Caco-2 (cell line): ENCODE results near the gene RFX1. TPM values are rescaled to one million over a fixed set of nuclear protein-coding genes. Genes with fewer than 3 reads are reported as not detected.

ENCODE experiments used
- Bru-seq: library from RNA; stranded (reverse); fragments of 400-500 nt; gene quantifications from one replicate; lab custom pipeline; 2021; lab: Mats Ljungman, UMichigan
- BruChase-seq, 2 experiments: library from RNA; stranded (reverse); fragments of 400-500 nt; gene quantifications; one replicate each; lab custom pipeline; 2021; lab: Mats Ljungman, UMichigan
- BruUV-seq: library from RNA; stranded (reverse); fragments of 400-500 nt; replicated peaks from 2 replicates; lab custom pipeline; 2021; lab: Mats Ljungman, UMichigan
- CTCF ChIA-PET: fragments of 300-600 bp; sonication (Branson Sonifier 250); formaldehyde crosslinking; loops from one replicate; lab custom pipeline; 2022; ENCODE audit warnings: antibody characterized with exemption; lab: Charles Lee
- POLR2A ChIA-PET: fragments of 300-600 bp; sonication (Branson Sonifier 250); formaldehyde crosslinking; loops from one replicate; lab custom pipeline; 2022; ENCODE audit warnings: antibody characterized with exemption; lab: Charles Lee
- DNase-seq, 2 experiments: peaks; one replicate each; pipeline versions ENCODE4 v3.0.0 to v3.0.0-alpha.2; 2020 to 2022
- H3K27me3 ChIP-seq: replicated peaks from 2 replicates; pipeline ENCODE4 v1.6.0; 2011; ENCODE audit warnings: low read length; ENCODE audit not compliant: control insufficient read depth, insufficient read depth
- H3K36me3 ChIP-seq: 2 replicates; pipeline ENCODE4 v1.5.1; 2011; ENCODE audit warnings: low read length; ENCODE audit not compliant: control insufficient read depth, insufficient read depth
- H3K4me1 ChIP-seq: fragments of 250-450 bp; sonication (Bioruptor Pico); 2 replicates; pipeline ENCODE4 v1.5.1; 2020; ENCODE audit warnings: mild to moderate bottlenecking
- H3K4me3 ChIP-seq: 2 replicates; pipeline ENCODE4 v1.5.1; 2011; ENCODE audit warnings: low read depth, mild to moderate bottlenecking, control low read depth, low read length
- H3K9me3 ChIP-seq: fragments of 250-450 bp; sonication (Bioruptor Pico); 2 replicates; pipeline ENCODE4 v1.5.1; 2020; ENCODE audit warnings: mild to moderate bottlenecking, moderate library complexity
- H3K27ac Mint-ChIP-seq: one replicate; pipeline ENCODE4 v1.8.0; 2022; ENCODE audit warnings: mixed read lengths; ENCODE audit not compliant: unreplicated experiment
- H3K27me3 Mint-ChIP-seq: one replicate; pipeline ENCODE4 v1.8.0; 2022; ENCODE audit warnings: mixed read lengths; ENCODE audit not compliant: insufficient read depth, unreplicated experiment
- H3K36me3 Mint-ChIP-seq: one replicate; pipeline ENCODE4 v1.8.0; 2022; ENCODE audit warnings: mild to moderate bottlenecking, mixed read lengths; ENCODE audit not compliant: insufficient read depth, unreplicated experiment
- H3K4me1 Mint-ChIP-seq: one replicate; pipeline ENCODE4 v1.8.0; 2022; ENCODE audit warnings: low read depth, mixed read lengths; ENCODE audit not compliant: unreplicated experiment
- H3K4me3 Mint-ChIP-seq: one replicate; pipeline ENCODE4 v1.8.0; 2022; ENCODE audit warnings: mild to moderate bottlenecking, moderate library complexity, mixed read lengths; ENCODE audit not compliant: unreplicated experiment
- H3K9me3 Mint-ChIP-seq: one replicate; pipeline ENCODE4 v1.8.0; 2022; ENCODE audit warnings: mixed read lengths; ENCODE audit not compliant: unreplicated experiment
- intact Hi-C: fragments of 100-400 bp; cut with micrococcal nuclease; formaldehyde crosslinking; loops from one replicate; pipeline ENCODE4 v1.10.0; 2022; ENCODE audit not compliant: unreplicated experiment
- long read RNA-seq: library from polyadenylated mRNA; stranded (forward); transcript quantifications from one replicate; pipeline ENCODE4 v2.0.0, GENCODE V29; 2022
- total RNA-seq: library from RNA; stranded (reverse); gene quantifications from 2 replicates; pipeline ENCODE4 v1.2.3, GENCODE V29; 2022
- TF ChIP-seq, protein P1 (sequence below), 2 experiments: fragments of 200-600 bp in 1 of 2; IDR thresholded peaks; 1 replicate in 1 of 2; 2 replicates in 1 of 2; pipeline versions ENCODE4 v1.5.1 to v1.8.0; 2011 to 2022; ENCODE audit warnings: antibody characterized with exemption in 1 of 2, control low read depth in 1 of 2, inconsistent platforms in 1 of 2, low read depth in 1 of 2, low read length in 1 of 2, mild to moderate bottlenecking in 1 of 2, moderate library complexity in 1 of 2; ENCODE audit not compliant: insufficient read depth in 1 of 2, severe bottlenecking in 1 of 2, unreplicated experiment in 1 of 2

Gene RFX1
- 11.5 and 13.4 TPM in 2 replicates for total RNA-seq
- Bru-seq, nascent RNA, result percentile 48 among the genes with signal in this experiment
- percentile 50 among the genes with signal in this experiment for BruChase-seq, experiment 1, labeled RNA remaining after a 2-hour chase
- percentile 51 among the genes with signal in this experiment for BruChase-seq, experiment 2, labeled RNA remaining after a 6-hour chase
- long read RNA-seq, partial matches to known transcripts, result 0 of 2 reads
- long read RNA-seq, other reads (novel, unspliced or antisense), result 2 of 2 reads

- Histone ChIP-seq H3K4me1 (no peaks in the 10 kb centered on the region), H3K27me3 (no peaks in the 10 kb centered on the region), H3K9me3 (no peaks in the 10 kb centered on the region), H3K4me3 (peak within 1 kb of the TSS; percentile 93), H3K36me3 (no peaks in the 10 kb centered on the region)
- intact Hi-C loops, result loop anchor here (1.0 to 5.0 kb wide), 2 partner anchors 28 to 501 kb away; no protein-coding TSS in a partner anchor
- H3K36me3 Mint-ChIP-seq, result peaks cover 25% of the 10 kb centered on the region
- ChIA-PET CTCF (interaction anchor here (0.6 to 1.1 kb wide), 3 partner anchors 25 to 130 kb away, joined by 3 to 7 read pairs (median 4); partner anchors contain the start of genes ASF1B and IL27RA), POLR2A (interaction anchor here (0.5 to 1.4 kb wide), 8 partner anchors 26 to 270 kb away, joined by 3 to 12 read pairs (median 3); partner anchors contain the start of genes ASF1B and IL27RA)
- DNase-seq, result peak; percentile 99
- H3K27me3 Mint-ChIP-seq, result no peaks in the 10 kb centered on the region
- BruUV-seq, result no TSS peak
- peak within 1 kb of the TSS; percentile 84 for H3K4me3 Mint-ChIP-seq
- no peaks in the 10 kb centered on the region for H3K4me1 Mint-ChIP-seq
- peak within 1 kb of the TSS; percentile 98 for H3K27ac Mint-ChIP-seq
- TF ChIP-seq, protein P1, sequence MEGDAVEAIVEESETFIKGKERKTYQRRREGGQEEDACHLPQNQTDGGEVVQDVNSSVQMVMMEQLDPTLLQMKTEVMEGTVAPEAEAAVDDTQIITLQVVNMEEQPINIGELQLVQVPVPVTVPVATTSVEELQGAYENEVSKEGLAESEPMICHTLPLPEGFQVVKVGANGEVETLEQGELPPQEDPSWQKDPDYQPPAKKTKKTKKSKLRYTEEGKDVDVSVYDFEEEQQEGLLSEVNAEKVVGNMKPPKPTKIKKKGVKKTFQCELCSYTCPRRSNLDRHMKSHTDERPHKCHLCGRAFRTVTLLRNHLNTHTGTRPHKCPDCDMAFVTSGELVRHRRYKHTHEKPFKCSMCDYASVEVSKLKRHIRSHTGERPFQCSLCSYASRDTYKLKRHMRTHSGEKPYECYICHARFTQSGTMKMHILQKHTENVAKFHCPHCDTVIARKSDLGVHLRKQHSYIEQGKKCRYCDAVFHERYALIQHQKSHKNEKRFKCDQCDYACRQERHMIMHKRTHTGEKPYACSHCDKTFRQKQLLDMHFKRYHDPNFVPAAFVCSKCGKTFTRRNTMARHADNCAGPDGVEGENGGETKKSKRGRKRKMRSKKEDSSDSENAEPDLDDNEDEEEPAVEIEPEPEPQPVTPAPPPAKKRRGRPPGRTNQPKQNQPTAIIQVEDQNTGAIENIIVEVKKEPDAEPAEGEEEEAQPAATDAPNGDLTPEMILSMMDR (IDR thresholded peaks at IDR 0.05; ENCODE audit: insufficient read depth in 1 of 2, low read depth in 1 of 2, low read length in 1 of 2, severe bottlenecking in 1 of 2, unreplicated experiment in 1 of 2), result no peak
- H3K9me3 Mint-ChIP-seq, result no peaks in the 10 kb centered on the region
Observed at GRCh38 chr19:14006085-14006765, at the start of gene RFX1. RFX1 (minus strand) TSS chr19:14006320; CDS start chr19:13993843, 12,477 bp downstream.

- H3K4me1 Mint-ChIP-seq, result peaks cover 14% of the 10 kb centered on the region
- no peaks in the 10 kb centered on the region for H3K9me3 Mint-ChIP-seq
- Histone ChIP-seq H3K9me3 (no peaks in the 10 kb centered on the region), H3K36me3 (no peaks in the 10 kb centered on the region; the same call in 1 of the 2 replicates), H3K4me1 (peaks cover 13% of the 10 kb centered on the region), H3K4me3 (no peak overlapping the region), H3K27me3 (no peaks in the 10 kb centered on the region)
- TF ChIP-seq, protein P1 (IDR thresholded peaks at IDR 0.05; ENCODE audit: insufficient read depth in 1 of 2, low read depth in 1 of 2, low read length in 1 of 2, severe bottlenecking in 1 of 2, unreplicated experiment in 1 of 2), result no peak
- H3K36me3 Mint-ChIP-seq, result peaks cover 12% of the 10 kb centered on the region
- ChIA-PET POLR2A (no interaction called here), CTCF (no interaction called here)
- no peak overlapping the region for H3K27ac Mint-ChIP-seq
- BruUV-seq, result no TSS peak
- DNase-seq, result no peak
- no peaks in the 10 kb centered on the region for H3K27me3 Mint-ChIP-seq
- intact Hi-C loops, result no loop called here
- no peak overlapping the region for H3K4me3 Mint-ChIP-seq
Observed at GRCh38 chr19:14055396-14055795, 49.3 kb upstream of the RFX1 start.

GRCh38 chr19:14054721-14055120 lies 48.6 kb upstream of the RFX1 start:
- TF ChIP-seq, protein P1 (IDR thresholded peaks at IDR 0.05; ENCODE audit: insufficient read depth in 1 of 2, low read depth in 1 of 2, low read length in 1 of 2, severe bottlenecking in 1 of 2, unreplicated experiment in 1 of 2), result no peak
- ChIA-PET POLR2A (no interaction called here), CTCF (interaction anchor here (0.9 kb wide), 1 partner anchor 82 kb away, joined by 3 read pairs; the partner anchor contains the start of gene ASF1B)
- Mint-ChIP-seq H3K4me1 (peaks cover 10% of the 10 kb centered on the region), H3K27me3 (no peaks in the 10 kb centered on the region), H3K27ac (no peak overlapping the region), H3K36me3 (peaks cover 12% of the 10 kb centered on the region), H3K9me3 (no peaks in the 10 kb centered on the region), H3K4me3 (no peak overlapping the region)
- no peak overlapping the region for H3K4me3 ChIP-seq
- no peaks in the 10 kb centered on the region; the same call in 1 of the 2 replicates for H3K36me3 ChIP-seq
- H3K27me3 ChIP-seq, result no peaks in the 10 kb centered on the region
- intact Hi-C loops, result no loop called here
- no TSS peak for BruUV-seq
- H3K9me3 ChIP-seq, result no peaks in the 10 kb centered on the region
- peaks cover 6% of the 10 kb centered on the region for H3K4me1 ChIP-seq
- no peak for DNase-seq
